Smooth muscle cell (in vitro differentiated cells): Measurements from ENCODE around the gene ERVW-1. TPM values are rescaled to one million over a fixed set of nuclear protein-coding genes. Genes with fewer than 3 reads are reported as not detected.

Experiments
- DNase-seq: peaks from one replicate; lab custom pipeline; 2025; ENCODE audit not compliant: unreplicated experiment; lab: John Stamatoyannopoulos, UW
- H2AFZ ChIP-seq: fragments of 200-600 bp; sonication (generic); 2 replicates; pipeline ENCODE4 v1.6.0; 2016; ENCODE audit warnings: antibody characterized with exemption, low read depth, mild to moderate bottlenecking
- H3F3A ChIP-seq: fragments of 200-600 bp; sonication (generic); 2 replicates; pipeline ENCODE4 v1.6.0; 2017; ENCODE audit warnings: antibody characterized with exemption, low read depth
- H3K27ac ChIP-seq: fragments of 200-600 bp; sonication (generic); 2 replicates; pipeline ENCODE4 v1.5.1; 2016; ENCODE audit warnings: low read depth, mild to moderate bottlenecking
- H3K27me3 ChIP-seq: fragments of 200-600 bp; sonication (generic); 2 replicates; pipeline ENCODE4 v1.6.1; 2016; ENCODE audit warnings: low read depth, mild to moderate bottlenecking
- H3K36me3 ChIP-seq: fragments of 200-600 bp; sonication (generic); 2 replicates; pipeline ENCODE4 v1.5.1; 2016; ENCODE audit warnings: low read depth
- H3K4me1 ChIP-seq: fragments of 200-600 bp; sonication (generic); 2 replicates; pipeline ENCODE4 v1.5.1; 2016; ENCODE audit warnings: low read depth
- H3K4me2 ChIP-seq: fragments of 200-600 bp; sonication (generic); 2 replicates; pipeline ENCODE4 v1.6.0; 2016; ENCODE audit warnings: mild to moderate bottlenecking
- H3K4me3 ChIP-seq: fragments of 200-600 bp; sonication (generic); 2 replicates; pipeline ENCODE4 v1.5.1; 2016; ENCODE audit warnings: mild to moderate bottlenecking
- H3K79me2 ChIP-seq: fragments of 200-600 bp; sonication (generic); 2 replicates; pipeline ENCODE4 v1.6.0; 2016; ENCODE audit warnings: low read depth, mild to moderate bottlenecking
- H3K9ac ChIP-seq: fragments of 200-600 bp; sonication (generic); 2 replicates; pipeline ENCODE4 v1.6.0; 2016; ENCODE audit warnings: low read depth
- H3K9me3 ChIP-seq: fragments of 200-600 bp; sonication (generic); replicated peaks from 2 replicates; pipeline ENCODE4 v1.5.1; 2016; ENCODE audit warnings: low read depth
- H4K20me1 ChIP-seq: fragments of 200-600 bp; sonication (generic); 2 replicates; pipeline ENCODE4 v1.6.0; 2016; ENCODE audit warnings: low read depth
- CTCF ChIP-seq: fragments of 200-600 bp; sonication (generic); IDR thresholded peaks from 2 replicates; pipeline ENCODE4 v1.5.1; 2017; ENCODE audit warnings: borderline replicate concordance, mild to moderate bottlenecking, antibody characterized with exemption; ENCODE audit not compliant: insufficient read depth, poor library complexity, severe bottlenecking
- WGBS: methylation state at CpG from one replicate; pipeline ENCODE4 v1.1.7; 2016; ENCODE audit warnings: low lambda C conversion rate; 5-methylcytosine and 5-hydroxymethylcytosine counted together
- polyA plus RNA-seq: library from polyadenylated mRNA; unstranded; fragments of >200 nt; fragmentation: Nextera tagmentation; extraction: Ambion mirVana; gene quantifications from 2 replicates; pipeline ENCODE4 v1.2.1, GENCODE V29; 2016
- total RNA-seq: library from RNA; depleted of rRNA; stranded (reverse); fragments of >200 nt; gene quantifications from 2 replicates; pipeline ENCODE4 v1.2.3, GENCODE V29; 2014

ERVW-1 gene
- total and polyA plus RNA-seq, 2 experiments from 2014 or later, result 0.36 TPM; not detected in 1

GRCh38 chr7:92436612-92437445 is 40.9 kb downstream of the ERVW-1 start:
- no peaks in the 10 kb centered on the region for H3K4me1 ChIP-seq
- no peaks in the 10 kb centered on the region for H3K9me3 ChIP-seq
- no peak for TF ChIP-seq CTCF
- H3K27me3 ChIP-seq, result no peaks in the 10 kb centered on the region
- H3K36me3 ChIP-seq, result no peaks in the 10 kb centered on the region
- no peak overlapping the region for H3K4me2 ChIP-seq
- no peak overlapping the region for H3K27ac ChIP-seq
- H2AFZ ChIP-seq, result no peak overlapping the region
- no peaks in the 10 kb centered on the region for H4K20me1 ChIP-seq
- H3F3A ChIP-seq, result no peaks in the 10 kb centered on the region
- WGBS, result 71% methylated on average over 7 of the region's 7 CpGs
- H3K4me3 ChIP-seq, result no peak overlapping the region
- DNase-seq, result no peak
- no peak overlapping the region for H3K9ac ChIP-seq
- H3K79me2 ChIP-seq, result no peaks in the 10 kb centered on the region

- no peaks in the 10 kb centered on the region for H4K20me1 ChIP-seq
- no peak for TF ChIP-seq CTCF
- H3K9ac ChIP-seq, result no peak overlapping the region
- no peaks in the 10 kb centered on the region for H3K79me2 ChIP-seq
- no peak overlapping the region for H3K4me3 ChIP-seq
- no peaks in the 10 kb centered on the region for H3K27me3 ChIP-seq
- H3K27ac ChIP-seq, result no peak overlapping the region
- H3K4me2 ChIP-seq, result no peak overlapping the region
- DNase-seq, result no peak
- H3F3A ChIP-seq, result no peaks in the 10 kb centered on the region
- 96% methylated on average over 2 of the region's 2 CpGs for whole genome bisulfite sequencing
- no peaks in the 10 kb centered on the region for H3K9me3 ChIP-seq
- no peak overlapping the region for H2AFZ ChIP-seq
- H3K36me3 ChIP-seq, result no peaks in the 10 kb centered on the region
- H3K4me1 ChIP-seq, result no peaks in the 10 kb centered on the region
Measured at GRCh38 chr7:92435542-92435941, 42.2 kb downstream of the ERVW-1 start.

- 96% methylated on average over 8 of the region's 8 CpGs for WGBS
- Histone ChIP-seq H3K4me2 (no peak overlapping the region), H3K9ac (no peak overlapping the region), H3K4me1 (no peaks in the 10 kb centered on the region), H3K4me3 (no peak overlapping the region), H3K9me3 (no peaks in the 10 kb centered on the region), H3K79me2 (no peaks in the 10 kb centered on the region), H3K27me3 (no peaks in the 10 kb centered on the region), H2AFZ (no peak overlapping the region), H4K20me1 (no peaks in the 10 kb centered on the region), H3K36me3 (no peaks in the 10 kb centered on the region), H3K27ac (no peak overlapping the region), H3F3A (no peaks in the 10 kb centered on the region)
- TF ChIP-seq CTCF, result no peak
- no peak for DNase-seq
Measured at GRCh38 chr7:92433019-92433418, 44.7 kb downstream of the ERVW-1 start.
